ENCODE results near the gene AVPR2. TPM values are rescaled to one million over a fixed set of nuclear protein-coding genes. Genes with fewer than 3 reads are reported as not detected.

Gene AVPR2
- total RNA-seq, 1 experiment from 2014 or later = not detected

DNA sequence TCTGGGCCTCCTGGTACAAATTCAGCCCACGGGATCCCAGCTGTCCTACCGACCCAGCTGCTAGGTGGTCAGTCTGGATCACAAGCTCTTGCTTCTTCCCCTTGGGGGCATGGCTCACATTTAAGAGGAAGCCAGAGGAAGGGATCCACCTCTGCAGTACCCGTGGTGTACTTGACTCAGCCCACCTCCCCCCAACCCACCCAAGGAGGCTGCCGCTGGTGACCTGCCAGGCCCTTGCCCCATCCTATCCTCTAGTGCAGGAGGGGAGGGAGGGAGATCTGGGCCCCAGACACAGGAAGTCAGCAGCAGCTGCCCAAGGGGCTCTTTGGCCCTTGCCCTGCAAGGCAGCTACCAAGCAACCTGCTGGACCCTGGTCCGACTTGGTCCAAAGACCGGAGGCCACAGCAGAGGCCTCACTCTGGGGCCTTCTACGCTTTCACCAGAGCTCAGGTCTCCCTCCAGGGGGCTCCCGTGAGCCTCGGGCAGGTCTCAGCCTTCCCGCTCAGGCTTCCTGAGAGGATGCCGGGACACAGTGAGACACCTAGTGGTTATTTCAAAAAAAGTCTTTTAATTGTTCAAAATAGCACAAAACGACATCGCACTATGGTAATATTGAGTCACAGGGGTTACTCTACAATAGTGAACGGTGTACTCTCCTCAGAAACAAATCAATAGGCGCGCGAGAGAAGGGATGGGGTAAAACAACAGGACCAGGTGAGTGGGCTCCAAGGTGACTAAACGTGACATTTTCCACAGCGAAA is 42.7 kb downstream of the AVPR2 start:
- DNase-seq (ENCODE audit: low read depth, low spot score) = peak; percentile 67
- intact Hi-C loops (cut with micrococcal nuclease) = loop anchor here (1.0 kb wide), 2 partner anchors 23 to 183 kb away; partner anchors contain the start of gene PLXNB3

More for the DNA sequence above, 42.7 kb downstream of the AVPR2 start:
- Histone ChIP-seq H3K4me1 (ENCODE audit: control insufficient read depth in 1 of 2, insufficient read depth in 2 of 2, low read length in 2 of 2) (no peaks in the 10 kb centered on the region; a peak in 1 of 4 replicates), H4K20me1 (ENCODE audit: insufficient read depth) (no peaks in the 10 kb centered on the region), H3K79me2 (ENCODE audit: insufficient read depth, low read length) (no peaks in the 10 kb centered on the region), H3K9me3 (ENCODE audit: control insufficient read depth in 1 of 2, insufficient read depth in 1 of 2, low read depth in 1 of 2, low read length in 2 of 2) (no peaks in the 10 kb centered on the region), H3K4me2 (ENCODE audit: low read length) (no peak overlapping the region), H3K9me2 (ENCODE audit: insufficient read depth) (no peaks in the 10 kb centered on the region), H3K36me3 (ENCODE audit: control insufficient read depth in 1 of 2, insufficient read depth in 2 of 2, low read length in 2 of 2) (peaks cover 0 to 6% of the 10 kb centered on the region in 2 experiments; a peak in 1 of 4 replicates), H3K27ac (ENCODE audit: low read depth, low read length) (peak overlapping the region; percentile 38; the same call in 1 of the 2 replicates), H3K9ac (ENCODE audit: low read length) (no peak overlapping the region), H3K27me3 (ENCODE audit: insufficient read depth, low read length) (no peaks in the 10 kb centered on the region), H2AFZ (ENCODE audit: low read depth, low read length, poor library complexity, severe bottlenecking) (no peak overlapping the region), H3K4me3 (replicated peaks in 1 of 2; ENCODE audit: low read depth in 1 of 2, low read length in 2 of 2) (no peak overlapping the region)
- peak; percentile 94 for ATAC-seq
- TF ChIP-seq, protein P1, sequence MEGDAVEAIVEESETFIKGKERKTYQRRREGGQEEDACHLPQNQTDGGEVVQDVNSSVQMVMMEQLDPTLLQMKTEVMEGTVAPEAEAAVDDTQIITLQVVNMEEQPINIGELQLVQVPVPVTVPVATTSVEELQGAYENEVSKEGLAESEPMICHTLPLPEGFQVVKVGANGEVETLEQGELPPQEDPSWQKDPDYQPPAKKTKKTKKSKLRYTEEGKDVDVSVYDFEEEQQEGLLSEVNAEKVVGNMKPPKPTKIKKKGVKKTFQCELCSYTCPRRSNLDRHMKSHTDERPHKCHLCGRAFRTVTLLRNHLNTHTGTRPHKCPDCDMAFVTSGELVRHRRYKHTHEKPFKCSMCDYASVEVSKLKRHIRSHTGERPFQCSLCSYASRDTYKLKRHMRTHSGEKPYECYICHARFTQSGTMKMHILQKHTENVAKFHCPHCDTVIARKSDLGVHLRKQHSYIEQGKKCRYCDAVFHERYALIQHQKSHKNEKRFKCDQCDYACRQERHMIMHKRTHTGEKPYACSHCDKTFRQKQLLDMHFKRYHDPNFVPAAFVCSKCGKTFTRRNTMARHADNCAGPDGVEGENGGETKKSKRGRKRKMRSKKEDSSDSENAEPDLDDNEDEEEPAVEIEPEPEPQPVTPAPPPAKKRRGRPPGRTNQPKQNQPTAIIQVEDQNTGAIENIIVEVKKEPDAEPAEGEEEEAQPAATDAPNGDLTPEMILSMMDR (IDR thresholded peaks at IDR 0.05 in 2 of 3, conservative IDR thresholded peaks at IDR 0.05 in 1 of 3; ENCODE audit: borderline replicate concordance in 1 of 3, insufficient read depth in 1 of 3, low read depth in 2 of 3, low read length in 2 of 3) = peak in 2 of 3 experiments; percentile 78 to 84; a peak in 4 of 6 replicates
- TF ChIP-seq POLR2AphosphoS5 (IDR thresholded peaks at IDR 0.05; ENCODE audit: low read depth, low read length) (no peak), EGR1 (IDR thresholded peaks at IDR 0.05; ENCODE audit: low read depth) (no peak), ZFX (IDR thresholded peaks at IDR 0.05) (0 out of 2 replicates have a peak, but pooled peaks have one; percentile 14)
- TF ChIP-seq, protein P2, sequence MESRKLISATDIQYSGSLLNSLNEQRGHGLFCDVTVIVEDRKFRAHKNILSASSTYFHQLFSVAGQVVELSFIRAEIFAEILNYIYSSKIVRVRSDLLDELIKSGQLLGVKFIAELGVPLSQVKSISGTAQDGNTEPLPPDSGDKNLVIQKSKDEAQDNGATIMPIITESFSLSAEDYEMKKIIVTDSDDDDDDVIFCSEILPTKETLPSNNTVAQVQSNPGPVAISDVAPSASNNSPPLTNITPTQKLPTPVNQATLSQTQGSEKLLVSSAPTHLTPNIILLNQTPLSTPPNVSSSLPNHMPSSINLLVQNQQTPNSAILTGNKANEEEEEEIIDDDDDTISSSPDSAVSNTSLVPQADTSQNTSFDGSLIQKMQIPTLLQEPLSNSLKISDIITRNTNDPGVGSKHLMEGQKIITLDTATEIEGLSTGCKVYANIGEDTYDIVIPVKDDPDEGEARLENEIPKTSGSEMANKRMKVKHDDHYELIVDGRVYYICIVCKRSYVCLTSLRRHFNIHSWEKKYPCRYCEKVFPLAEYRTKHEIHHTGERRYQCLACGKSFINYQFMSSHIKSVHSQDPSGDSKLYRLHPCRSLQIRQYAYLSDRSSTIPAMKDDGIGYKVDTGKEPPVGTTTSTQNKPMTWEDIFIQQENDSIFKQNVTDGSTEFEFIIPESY (IDR thresholded peaks at IDR 0.05; ENCODE audit: extremely low read depth, insufficient replicate concordance, low read length) = no peak
- POLR2A ChIA-PET = interaction anchor here (0.8 to 1.1 kb wide), 3 partner anchors 12 to 26 kb away, joined by 3 read pairs; partner anchors contain the start of genes NAA10 and TMEM187
- RAD21 ChIA-PET (ENCODE audit: low non-redundant PET in 1 of 2, low total read pairs in 2 of 2, uncharacterized antibody in 2 of 2, unreplicated experiment in 2 of 2) = no interaction called here
- BruUV-seq (replicated peaks) = no TSS peak
- CTCF ChIA-PET = interaction anchor here (0.6 to 1.5 kb wide), 13 partner anchors 9 to 408 kb away, joined by 3 to 14 read pairs (median 5); partner anchors contain the start of genes ARHGAP4, NAA10 and PLXNB3

Measured in HCT116 (cell line).